Astrocyte of the hippocampus (primary cell): ENCODE measurements around the gene MSTN.

Source experiments
- DNase-seq: peaks from one replicate; pipeline ENCODE4 v3.0.0; 2011; ENCODE audit warnings: low read depth, low spot score

Gene MSTN

GRCh38 chr2:190062601-190063000 lies at the start of gene MSTN:
Gene MSTN (minus strand): TSS chr2:190062729. CDS start chr2:190062596, 133 bp downstream.
- DNase-seq = no peak

- no peak for DNase-seq
Measured at GRCh38 chr2:190111166-190111565, 48.6 kb upstream of the MSTN start.

- DNase-seq = no peak
Measured at GRCh38 chr2:190110699-190111098, 48.2 kb upstream of the MSTN start.

DNA sequence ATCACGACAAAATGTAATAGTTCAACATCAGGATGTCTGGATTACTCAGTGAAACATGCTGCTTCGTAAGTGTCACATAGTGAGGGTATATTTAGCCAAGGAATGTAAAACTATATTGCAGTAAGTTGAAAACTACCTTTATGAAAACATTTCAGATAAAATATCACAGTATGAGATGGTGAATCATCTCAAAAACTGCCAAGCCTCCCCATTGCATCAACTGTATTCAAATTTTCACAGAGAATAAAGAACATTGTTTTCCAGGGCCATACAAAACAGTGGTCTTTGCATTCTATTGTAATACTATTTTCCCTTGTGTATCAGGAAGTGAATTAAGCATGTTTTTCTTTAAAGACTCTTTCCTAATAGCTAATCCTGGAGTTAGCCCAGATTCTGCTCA lies 47.6 kb upstream of the MSTN start:
- no peak for DNase-seq

GRCh38 chr2:190107409-190107808 lies 44.9 kb upstream of the MSTN start:
- no peak for DNase-seq

- DNase-seq = no peak
Measured at GRCh38 chr2:190106783-190107182, 44.3 kb upstream of the MSTN start.

GRCh38 chr2:190105554-190105953 lies 43.0 kb upstream of the MSTN start:
- DNase-seq = no peak

DNA sequence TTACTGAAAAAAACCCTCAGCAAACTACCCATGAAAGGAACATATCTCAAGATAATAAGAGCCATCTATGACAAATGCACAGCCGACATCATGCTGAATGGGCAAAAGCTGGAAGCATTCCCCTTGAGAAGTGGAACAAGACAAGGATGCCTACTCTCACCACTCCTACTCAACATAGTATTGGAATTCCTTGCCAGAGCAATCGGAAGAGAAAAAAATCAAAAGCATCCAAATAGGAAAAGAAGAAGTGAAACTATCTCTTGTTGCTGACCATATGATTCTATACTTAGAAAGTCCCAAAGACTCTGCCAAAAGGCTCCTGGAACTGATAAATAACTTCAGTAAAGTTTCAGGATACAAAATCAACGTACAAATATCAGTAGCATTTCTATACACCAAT lies 40.6 kb upstream of the MSTN start:
- DNase-seq = no peak

- no peak for DNase-seq
Measured at GRCh38 chr2:190099890-190100697, 37.6 kb upstream of the MSTN start.

GRCh38 chr2:190098851-190099250 lies 36.3 kb upstream of the MSTN start:
- DNase-seq = peak; percentile 76

- DNase-seq = no peak
Measured at GRCh38 chr2:190097115-190097514, 34.6 kb upstream of the MSTN start.

DNA sequence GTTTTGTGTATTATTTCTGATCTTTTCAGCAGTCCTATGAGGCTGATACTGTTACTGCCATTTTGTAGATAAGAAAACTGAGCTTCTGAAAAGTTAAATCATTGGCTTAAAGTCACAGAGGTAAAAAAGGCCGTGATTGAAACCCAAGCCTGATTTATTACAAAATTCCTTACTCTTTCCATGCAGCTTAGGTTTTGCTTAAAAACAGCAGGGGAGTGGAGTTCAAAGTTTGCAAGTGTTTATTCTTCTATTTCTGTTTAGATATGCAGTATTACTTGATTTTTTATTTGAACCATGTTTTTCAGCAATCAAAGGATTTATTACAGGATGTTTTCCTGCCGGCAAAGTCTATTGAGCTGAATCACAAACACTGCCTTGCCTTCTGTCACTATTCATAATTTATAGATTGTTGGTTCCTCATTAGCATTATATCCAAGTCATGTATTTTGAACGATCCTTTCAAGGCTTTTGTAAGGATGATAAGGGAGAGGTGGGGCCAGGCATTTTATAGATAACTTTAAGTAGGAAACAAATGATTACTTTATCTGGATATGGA lies 31.9 kb upstream of the MSTN start:
- DNase-seq = no peak

DNA sequence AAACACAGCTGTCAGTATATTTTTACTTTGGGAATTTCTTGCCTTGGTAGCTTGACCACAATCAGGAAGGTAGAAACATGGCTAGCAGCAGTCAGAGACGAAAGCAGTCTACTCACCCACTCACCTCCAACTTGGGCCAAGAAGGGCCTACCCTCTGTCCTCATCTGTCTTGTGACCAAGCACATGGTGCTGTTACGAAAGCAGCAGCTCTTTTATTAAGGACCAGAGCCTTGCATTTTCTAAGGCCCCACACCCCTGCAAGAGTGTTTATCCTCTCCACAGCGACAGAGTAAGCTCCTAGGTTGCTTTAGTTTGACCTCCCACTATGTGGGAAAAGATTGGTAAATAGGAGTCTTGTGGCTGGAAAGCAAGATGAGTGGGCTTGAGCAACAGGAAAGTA lies 31.3 kb upstream of the MSTN start:
- DNase-seq = no peak

DNA sequence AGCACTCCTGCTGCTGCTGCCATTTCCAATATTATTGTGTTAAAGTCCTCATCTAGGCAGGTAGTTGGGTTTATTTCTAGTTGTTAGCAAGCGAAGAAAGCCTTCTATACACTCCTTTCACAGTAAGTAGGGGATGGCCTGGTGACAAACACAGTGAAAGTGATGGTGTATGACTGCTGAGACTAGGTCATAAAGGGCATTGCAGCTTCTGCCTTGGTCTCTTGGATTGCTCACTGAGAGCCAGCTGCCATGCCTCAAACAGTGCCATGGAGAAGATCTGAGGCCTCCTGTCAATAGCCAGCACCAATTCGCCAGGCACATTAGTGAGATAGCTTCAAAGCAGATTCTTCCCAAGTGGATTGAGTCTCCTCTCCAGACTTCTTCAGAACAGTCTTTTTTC lies 27.6 kb upstream of the MSTN start:
- DNase-seq = no peak

DNA sequence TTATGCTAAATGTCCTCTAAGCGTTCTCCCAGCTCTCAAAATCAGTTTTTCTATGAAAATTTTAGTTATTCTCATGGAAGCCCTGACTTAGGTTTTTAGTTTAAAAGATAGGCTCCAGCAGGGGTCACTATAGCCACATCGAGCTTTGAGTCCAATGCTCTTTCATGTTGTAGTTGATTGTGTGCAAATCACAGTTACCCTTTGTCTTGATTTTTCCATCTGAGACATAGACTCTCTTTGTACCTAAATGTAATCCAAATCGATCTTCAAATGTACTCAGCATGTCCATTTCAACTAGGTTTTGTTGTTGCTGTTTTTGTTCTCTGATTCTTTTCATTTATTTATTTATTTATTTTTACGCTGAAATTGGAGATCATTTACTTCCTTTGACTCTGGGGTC lies 26.4 kb upstream of the MSTN start:
- DNase-seq = peak; percentile 79

DNA sequence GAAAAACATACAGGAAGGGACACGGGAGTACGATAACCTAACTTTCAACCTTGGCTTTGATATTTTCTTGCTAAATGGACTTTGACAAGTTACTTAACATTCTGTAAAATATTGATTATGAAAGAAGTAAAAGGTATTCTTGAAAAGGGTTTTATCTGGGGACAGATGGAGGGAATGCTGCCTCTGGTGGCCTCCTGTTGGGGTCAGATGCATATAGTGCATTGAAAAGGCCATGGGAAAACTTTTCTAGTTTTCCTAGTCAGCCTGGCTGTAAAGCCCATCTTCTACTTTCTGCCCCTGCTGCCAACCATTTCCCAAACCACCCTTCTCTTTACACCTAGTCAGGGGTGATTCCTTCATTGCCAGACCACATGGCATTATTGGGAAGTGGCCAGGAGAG lies 22.2 kb upstream of the MSTN start:
- no peak for DNase-seq

DNA sequence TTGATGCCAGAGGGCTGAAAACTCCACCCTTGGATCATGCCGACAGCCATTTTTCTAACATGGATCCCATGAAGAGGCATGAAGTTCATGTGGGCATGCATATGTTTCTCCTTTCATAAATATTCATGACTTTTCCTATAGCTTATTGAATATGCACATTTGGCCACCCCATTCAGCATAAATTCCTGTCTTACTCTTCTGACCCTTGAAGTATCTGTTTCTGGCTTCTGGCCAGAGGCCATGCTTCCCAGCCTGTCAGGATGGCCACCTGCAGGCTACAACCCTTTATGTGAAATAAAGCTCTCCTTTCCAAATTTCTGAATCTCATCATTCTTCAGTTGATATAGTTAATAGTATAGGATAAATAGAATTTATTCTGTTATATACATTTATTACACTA lies 19.6 kb upstream of the MSTN start:
- no peak for DNase-seq

DNA sequence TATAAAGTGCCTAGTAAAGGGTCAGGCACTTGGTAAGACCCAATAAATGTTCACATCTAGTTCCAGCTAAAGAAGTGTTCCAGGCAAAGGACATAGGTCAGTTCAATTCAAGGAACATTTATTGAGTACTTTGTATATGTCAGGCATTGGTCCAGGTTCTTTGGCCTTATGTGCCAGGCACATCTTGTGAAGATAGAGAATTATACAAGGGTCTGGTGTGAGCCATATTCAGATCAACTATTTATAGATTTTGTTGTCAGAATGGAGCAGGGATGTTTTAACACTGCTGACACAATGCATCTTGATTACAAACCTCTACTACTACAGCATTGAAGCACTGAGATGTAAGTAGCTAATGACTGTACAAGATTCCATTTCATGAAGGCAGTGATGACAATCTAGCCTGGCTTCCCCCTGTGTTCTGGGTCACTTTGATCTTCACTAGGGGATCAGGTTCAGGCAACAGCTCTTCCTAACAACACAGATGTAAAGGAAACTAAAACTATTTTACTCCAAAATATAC lies 18.1 kb upstream of the MSTN start:
- DNase-seq = no peak

- no peak for DNase-seq
Measured at GRCh38 chr2:190079160-190079559, 16.6 kb upstream of the MSTN start.

GRCh38 chr2:190075623-190076022 lies 13.1 kb upstream of the MSTN start:
- no peak for DNase-seq

GRCh38 chr2:190069936-190070696 lies 7.6 kb upstream of the MSTN start:
- DNase-seq = peak; percentile 73

- DNase-seq = no peak
Measured at GRCh38 chr2:190068764-190069163, 6.2 kb upstream of the MSTN start.

- no peak for DNase-seq
Measured at GRCh38 chr2:190065839-190066238, 3.3 kb upstream of the MSTN start.
